HFF-Myc (cell line): ENCODE data around the gene CELSR3.
A peak's percentile ranks its signal among the peaks of the same experiment; 100 is the strongest.

Experiments
- DNase-seq: peaks from one replicate; pipeline ENCODE4 v3.0.0-alpha.2; 2011; ENCODE audit warnings: low read depth; ENCODE audit errors: extremely low read depth
- H3K4me3 ChIP-seq: replicated peaks from 2 replicates; pipeline ENCODE4 v1.5.1; 2011; ENCODE audit warnings: low read depth, mild to moderate bottlenecking, control low read depth, low read length
- CTCF ChIP-seq: IDR thresholded peaks from 2 replicates; pipeline ENCODE4 v1.5.1; 2012; ENCODE audit warnings: mild to moderate bottlenecking, low read depth, low read length, control low read depth; ENCODE audit errors: missing control alignments

CELSR3 gene

GRCh38 chr3:48684054-48684349 lies 21.3 kb upstream of the CELSR3 start:
- H3K4me3 ChIP-seq, result peak overlapping the region; percentile 83
- TF ChIP-seq CTCF, result no peak
- no peak for DNase-seq

- no peak for DNase-seq
- H3K4me3 ChIP-seq, result no peak overlapping the region
- no peak for TF ChIP-seq CTCF
These were observed 20.1 kb upstream of the CELSR3 start for GRCh38 chr3:48682786-48683185.

GRCh38 chr3:48681974-48682610 lies 19.4 kb upstream of the CELSR3 start:
- no peak for TF ChIP-seq CTCF
- H3K4me3 ChIP-seq, result no peak overlapping the region
- no peak for DNase-seq

GRCh38 chr3:48681541-48681880 lies 18.8 kb upstream of the CELSR3 start:
- TF ChIP-seq CTCF, result no peak
- H3K4me3 ChIP-seq, result no peak overlapping the region
- DNase-seq, result no peak

GRCh38 chr3:48680811-48681540 lies 18.3 kb upstream of the CELSR3 start:
- no peak overlapping the region for H3K4me3 ChIP-seq
- DNase-seq, result no peak
- TF ChIP-seq CTCF, result no peak

- DNase-seq, result no peak
- H3K4me3 ChIP-seq, result no peak overlapping the region
- TF ChIP-seq CTCF, result no peak
These were observed 17.0 kb upstream of the CELSR3 start for GRCh38 chr3:48679411-48680391.
